AG09319 (cell line): ENCODE data around the gene TPD52L3.

Experiments
- DNase-seq: peaks from one replicate; pipeline ENCODE4 v3.0.0-alpha.2; 2010; ENCODE audit warnings: low read depth; ENCODE audit errors: extremely low read depth
- TF ChIP-seq, protein P1 (sequence below): IDR thresholded peaks from 2 replicates; pipeline ENCODE4 v1.5.1; 2011; ENCODE audit warnings: low read depth, mild to moderate bottlenecking, inconsistent platforms, low read length, moderate library complexity

The TPD52L3 gene

GRCh38 chr9:6367128-6367890 lies 39.1 kb downstream of the TPD52L3 start:
- TF ChIP-seq, protein P1, sequence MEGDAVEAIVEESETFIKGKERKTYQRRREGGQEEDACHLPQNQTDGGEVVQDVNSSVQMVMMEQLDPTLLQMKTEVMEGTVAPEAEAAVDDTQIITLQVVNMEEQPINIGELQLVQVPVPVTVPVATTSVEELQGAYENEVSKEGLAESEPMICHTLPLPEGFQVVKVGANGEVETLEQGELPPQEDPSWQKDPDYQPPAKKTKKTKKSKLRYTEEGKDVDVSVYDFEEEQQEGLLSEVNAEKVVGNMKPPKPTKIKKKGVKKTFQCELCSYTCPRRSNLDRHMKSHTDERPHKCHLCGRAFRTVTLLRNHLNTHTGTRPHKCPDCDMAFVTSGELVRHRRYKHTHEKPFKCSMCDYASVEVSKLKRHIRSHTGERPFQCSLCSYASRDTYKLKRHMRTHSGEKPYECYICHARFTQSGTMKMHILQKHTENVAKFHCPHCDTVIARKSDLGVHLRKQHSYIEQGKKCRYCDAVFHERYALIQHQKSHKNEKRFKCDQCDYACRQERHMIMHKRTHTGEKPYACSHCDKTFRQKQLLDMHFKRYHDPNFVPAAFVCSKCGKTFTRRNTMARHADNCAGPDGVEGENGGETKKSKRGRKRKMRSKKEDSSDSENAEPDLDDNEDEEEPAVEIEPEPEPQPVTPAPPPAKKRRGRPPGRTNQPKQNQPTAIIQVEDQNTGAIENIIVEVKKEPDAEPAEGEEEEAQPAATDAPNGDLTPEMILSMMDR = no peak
- no peak for DNase-seq

- no peak for DNase-seq
- TF ChIP-seq, protein P1 = no peak
Observed at GRCh38 chr9:6368831-6369230, 40.7 kb downstream of the TPD52L3 start.
